ENCODE data around the gene POLL. TPM values are rescaled to one million over a fixed set of nuclear protein-coding genes. Genes with fewer than 3 reads are reported as not detected.

Gene POLL
- total and polyA plus RNA-seq, 2 of the 4 experiments (the other 2 are of a cell fraction) = 6.3 to 23.7 TPM

GRCh38 chr10:101573885-101574753 lies 13.9 kb downstream of the POLL start:
- intact Hi-C loops (cut with micrococcal nuclease) (no loop called here), in situ Hi-C loops (cut with MboI; ENCODE audit: low sequenced_read_pairs) (loop anchor here (5.0 kb wide), 1 partner anchor 362 kb away; no protein-coding TSS in a partner anchor)
- no peak overlapping the region for H2BK20ac ChIP-seq (ENCODE audit: low read depth, low read length)

More at GRCh38 chr10:101573885-101574753, 13.9 kb downstream of the POLL start:
- no peak overlapping the region for H3K18ac ChIP-seq (ENCODE audit: low read depth, low read length)
- no peak overlapping the region for H3K27ac ChIP-seq (ENCODE audit: insufficient read depth, low read length)
- no peaks in the 10 kb centered on the region for H3K79me1 ChIP-seq (ENCODE audit: low read depth in 1 of 2, low read length in 2 of 2)
- no peak overlapping the region for H4K91ac ChIP-seq (ENCODE audit: insufficient read depth, low read depth, low read length)
- peaks cover 8% of the 10 kb centered on the region for H3K27me3 ChIP-seq (ENCODE audit: control insufficient read depth, insufficient read depth, low read length)
- no peaks in the 10 kb centered on the region for H4K20me1 ChIP-seq (ENCODE audit: insufficient read depth, low read length)
- DNase-seq (no peak), ATAC-seq (ENCODE audit: low read depth) (no peak)
- BruUV-seq (replicated peaks) = no TSS peak
- H2BK5ac ChIP-seq (ENCODE audit: low read depth, low read length, poor library complexity, severe bottlenecking) = no peak overlapping the region
- ChIA-PET POLR2A (ENCODE audit: unreplicated experiment) (interaction anchor here (0.6 kb wide), 1 partner anchor 1386 kb away, joined by 3 read pairs; no protein-coding TSS in a partner anchor), CTCF (interaction anchor here (0.6 kb wide), 1 partner anchor 23 kb away, joined by 3 read pairs; no protein-coding TSS in a partner anchor)
- no peak overlapping the region for H3K4ac ChIP-seq (ENCODE audit: low read depth, low read length)
- H3K23ac ChIP-seq (ENCODE audit: low read depth, low read length) = no peak overlapping the region
- peak overlapping the region; percentile 20 for H2AK9ac ChIP-seq (replicated peaks; ENCODE audit: low read depth, low read length, poor library complexity)
- H3K9ac ChIP-seq (ENCODE audit: low read depth, low read length) = no peak overlapping the region
- no peak overlapping the region for H2AK5ac ChIP-seq (ENCODE audit: low read depth, low read length)
- H2BK15ac ChIP-seq (ENCODE audit: low read depth, low read length) = no peak overlapping the region
- H4K5ac ChIP-seq (ENCODE audit: low read depth, low read length) = no peak overlapping the region
- no peak overlapping the region for H3K4me3 ChIP-seq (ENCODE audit: insufficient read depth, low read depth, low read length)
- 82% methylated on average over 8 of the region's 25 CpGs; no CpG with 5 or more reads in 1 of the 2 experiments for WGBS, 2 experiments (ENCODE audit: extremely low coverage in 2 of 2, insufficient read length in 1 of 2)
- peaks cover 7% of the 10 kb centered on the region for H3K9me3 ChIP-seq (ENCODE audit: control insufficient read depth, insufficient read depth, low read length)
- TF ChIP-seq RFX5 (IDR thresholded peaks at IDR 0.05; ENCODE audit: low read depth, low read length) = no peak
- TF ChIP-seq POLR2A (IDR thresholded peaks at IDR 0.05; ENCODE audit: low read depth, low read length) = no peak
- no peak for TF ChIP-seq CHD1 (IDR thresholded peaks at IDR 0.05; ENCODE audit: low read depth, low read length)
- TF ChIP-seq BHLHE40 (IDR thresholded peaks at IDR 0.05; ENCODE audit: low read depth, low read length) = no peak
- no peak for TF ChIP-seq MXI1 (IDR thresholded peaks at IDR 0.05; ENCODE audit: borderline replicate concordance, low read depth, low read length)
- no peak overlapping the region for H2AFZ ChIP-seq (replicated peaks; ENCODE audit: low read length, poor library complexity)
- no peak overlapping the region for H3K14ac ChIP-seq (replicated peaks; ENCODE audit: low read depth, low read length)
- peaks cover 5% of the 10 kb centered on the region for H3K4me1 ChIP-seq (ENCODE audit: control insufficient read depth, insufficient read depth, low read length)
- peaks cover 3% of the 10 kb centered on the region; the same call in 1 of the 2 replicates for H3K9me1 ChIP-seq (ENCODE audit: insufficient read depth, low read length)
- no peak overlapping the region for H3K4me2 ChIP-seq (ENCODE audit: low read depth, low read length)
- H3K56ac ChIP-seq (ENCODE audit: extremely low read depth, insufficient read depth, low read length) = no peak overlapping the region
- H4K8ac ChIP-seq (ENCODE audit: low read depth in 2 of 2, low read length in 2 of 2) = no peak overlapping the region
- dilution Hi-C loops (cut with HindIII; ENCODE audit: low sequenced_read_pairs, unreplicated experiment) = no loop called here
- H3K36me3 ChIP-seq (ENCODE audit: control insufficient read depth, insufficient read depth, low read length) = peaks cover 9% of the 10 kb centered on the region; the same call in 1 of the 2 replicates
- no peak overlapping the region for H2BK120ac ChIP-seq (ENCODE audit: low read depth, low read length)

Measured in IMR-90 (cell line).